Measurements from ENCODE around the gene FRG2. TPM values are rescaled to one million over a fixed set of nuclear protein-coding genes. Genes with fewer than 3 reads are reported as not detected.
"Not testable (repeated sequence)": the region's sequence is repeated elsewhere in the genome, so short reads cannot be mapped to it uniquely, and the experiment has no call there.

Gene FRG2
- total RNA-seq (2014; rRNA removed) = not detected in 2 replicates
- not detected for polyA plus RNA-seq (2012)

- not testable (repeated sequence) for DNase-seq (ENCODE audit: low read depth)
Observed at GRCh38 chr4:190027156-190027555, at the start of gene FRG2. Gene FRG2, minus strand, starts transcription at chr4:190027256. Its CDS starts 52 bp downstream, at chr4:190027204.

- DNase-seq (ENCODE audit: low read depth) = not testable (repeated sequence)
Observed at GRCh38 chr4:190068351-190068750, 41.3 kb upstream of the FRG2 start.

- not testable (repeated sequence) for DNase-seq (ENCODE audit: low read depth)
Observed at GRCh38 chr4:190064805-190065204, 37.7 kb upstream of the FRG2 start.

GRCh38 chr4:190064342-190064741, 37.3 kb upstream of the FRG2 start, which contains the start of gene DBET:
Gene DBET, plus strand, starts transcription at chr4:190064502.
- DNase-seq (ENCODE audit: low read depth) = not testable (repeated sequence)

DNA sequence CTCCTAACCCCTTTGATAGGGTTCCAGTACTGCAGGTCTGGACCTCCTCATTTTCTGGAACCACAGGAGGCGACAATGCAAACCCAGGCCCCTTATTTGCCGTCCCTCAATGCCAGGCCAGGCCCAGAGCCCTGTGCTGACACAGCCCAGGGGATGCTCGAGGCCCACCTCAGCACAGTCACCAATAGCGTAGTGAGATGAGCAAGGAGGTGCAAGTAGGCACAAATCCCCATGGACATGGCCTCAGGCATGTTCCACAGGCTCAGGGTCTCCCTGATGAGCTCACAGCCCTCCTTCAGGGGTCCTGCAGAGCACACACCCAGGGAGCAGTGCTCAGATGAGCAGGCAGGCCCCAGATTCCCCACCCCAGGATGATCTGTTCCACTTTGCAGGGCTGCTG, 31.9 kb upstream of the FRG2 start:
- DNase-seq (ENCODE audit: low read depth) = not testable (repeated sequence)

DNA sequence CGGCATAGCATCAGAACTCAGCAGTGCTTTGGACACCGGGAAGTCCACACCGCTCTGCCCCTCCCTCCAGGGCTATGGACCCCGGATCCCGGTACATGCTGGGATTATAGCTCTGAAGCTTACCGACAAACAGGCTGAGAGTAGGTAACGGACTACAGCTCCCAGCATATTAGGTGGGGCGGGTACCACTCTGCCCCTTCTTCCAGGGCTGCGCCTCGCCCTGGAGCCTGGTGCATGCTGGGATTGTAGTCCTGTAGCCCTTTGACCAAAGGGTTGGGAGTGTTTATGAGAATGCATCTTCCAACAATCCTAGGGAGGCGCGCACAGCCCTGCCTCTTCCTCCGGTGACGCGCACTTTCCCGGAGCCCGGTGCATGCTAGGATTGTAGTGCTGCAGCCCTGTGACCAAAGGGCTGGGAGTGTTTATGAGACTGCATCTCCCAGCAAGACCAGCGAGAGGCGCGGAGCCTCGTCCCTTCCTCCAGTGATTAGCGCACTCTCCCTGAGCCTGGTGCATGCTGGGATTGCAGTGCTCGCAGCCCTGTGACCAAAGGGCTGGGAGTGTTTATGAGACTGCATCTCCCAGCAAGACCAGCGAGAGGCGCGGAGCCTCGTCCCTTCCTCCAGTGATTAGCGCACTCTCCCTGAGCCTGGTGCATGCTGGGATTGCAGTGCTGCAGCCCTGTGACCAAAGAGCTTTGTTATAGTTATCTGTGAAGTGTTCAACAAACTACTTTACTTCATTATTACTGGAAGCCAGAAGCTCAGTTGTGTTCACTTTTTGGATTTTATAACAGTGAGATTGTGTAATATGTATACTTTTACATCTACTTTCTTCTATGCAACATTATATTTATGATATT, 22.6 kb upstream of the FRG2 start:
- DNase-seq (ENCODE audit: low read depth) = not testable (repeated sequence)

DNA sequence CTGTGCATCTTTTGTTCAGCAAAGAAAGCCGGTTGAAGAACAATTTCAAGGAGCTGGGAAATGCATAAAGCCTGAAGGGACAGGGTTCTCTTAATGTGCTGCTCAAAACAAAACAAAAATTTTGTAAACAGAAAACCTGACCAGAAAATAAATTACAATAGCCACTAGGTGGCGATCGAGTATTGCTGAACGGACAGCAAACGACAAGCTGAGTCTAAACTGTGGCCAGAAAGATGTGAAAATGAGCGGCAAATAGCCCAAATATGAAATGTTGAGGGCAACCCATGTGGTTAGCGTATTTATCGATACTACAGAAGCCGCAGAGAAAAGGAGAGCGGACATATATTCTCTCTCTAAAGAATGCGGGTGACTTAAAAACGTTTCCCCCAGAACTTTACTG, 20.6 kb upstream of the FRG2 start:
- DNase-seq (ENCODE audit: low read depth) = not testable (repeated sequence)

DNA sequence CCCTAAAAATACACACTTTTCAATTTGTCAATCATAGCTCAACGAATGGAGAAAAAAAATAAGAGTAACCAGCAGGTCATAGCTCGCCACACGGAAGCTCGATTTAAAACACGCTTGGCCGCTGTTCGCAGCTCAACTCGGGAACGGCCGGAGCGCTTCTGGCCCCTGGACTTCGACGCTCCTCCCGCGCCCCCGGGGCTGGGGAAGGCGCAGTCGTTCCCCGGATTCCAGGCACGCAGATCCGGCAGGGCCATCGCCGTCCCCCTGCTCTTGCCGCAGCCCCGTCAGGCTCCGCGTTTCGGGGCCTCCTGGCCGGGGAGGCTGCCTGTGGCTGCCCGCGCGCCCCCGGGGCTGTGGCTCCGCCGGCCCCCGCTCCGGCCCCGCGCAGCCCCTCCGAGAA, 13.8 kb upstream of the FRG2 start:
- DNase-seq (ENCODE audit: low read depth) = not testable (repeated sequence)

GRCh38 chr4:190037704-190038388, 10.8 kb upstream of the FRG2 start:
- not testable (repeated sequence) for DNase-seq (ENCODE audit: low read depth)

GRCh38 chr4:190031264-190031663, 4.2 kb upstream of the FRG2 start:
- DNase-seq (ENCODE audit: low read depth) = not testable (repeated sequence)

GRCh38 chr4:190022614-190023281, 4.3 kb downstream of the FRG2 start:
- DNase-seq (ENCODE audit: low read depth) = not testable (repeated sequence)

GRCh38 chr4:190021973-190022372, 5.1 kb downstream of the FRG2 start:
- not testable (repeated sequence) for DNase-seq (ENCODE audit: low read depth)

- DNase-seq (ENCODE audit: low read depth) = no peak
Observed at GRCh38 chr4:190020790-190021717, 6.0 kb downstream of the FRG2 start.

DNA sequence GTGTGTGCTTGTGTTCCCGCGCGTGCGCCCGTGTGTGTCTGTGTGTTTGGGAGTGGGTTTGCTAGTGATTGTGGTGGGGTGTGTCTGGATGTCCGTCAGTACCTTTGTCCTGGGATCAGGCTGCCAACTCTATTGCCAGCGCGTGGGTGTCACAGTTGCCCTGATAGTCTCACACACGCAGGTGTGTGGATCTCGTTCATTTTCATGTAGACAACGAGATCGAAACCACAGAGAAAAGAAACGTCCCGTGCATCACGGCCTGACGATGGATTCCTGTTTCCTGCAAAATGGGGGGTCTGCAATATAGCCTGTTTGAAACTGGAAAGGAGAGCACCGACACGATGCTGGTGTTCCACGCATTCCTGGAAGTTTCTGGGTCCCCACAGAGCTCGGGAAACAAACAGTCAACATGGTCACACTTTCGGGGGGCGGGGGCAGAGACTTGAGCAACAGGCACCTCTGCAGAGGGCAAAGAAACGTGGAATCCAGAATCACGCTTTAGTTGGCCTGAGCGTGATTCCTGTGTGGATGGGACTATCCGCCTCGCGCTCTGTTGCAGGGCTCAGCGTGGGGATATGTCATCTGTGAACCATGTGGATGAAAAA, 7.1 kb downstream of the FRG2 start:
- DNase-seq (ENCODE audit: low read depth) = not testable (repeated sequence)

DNA sequence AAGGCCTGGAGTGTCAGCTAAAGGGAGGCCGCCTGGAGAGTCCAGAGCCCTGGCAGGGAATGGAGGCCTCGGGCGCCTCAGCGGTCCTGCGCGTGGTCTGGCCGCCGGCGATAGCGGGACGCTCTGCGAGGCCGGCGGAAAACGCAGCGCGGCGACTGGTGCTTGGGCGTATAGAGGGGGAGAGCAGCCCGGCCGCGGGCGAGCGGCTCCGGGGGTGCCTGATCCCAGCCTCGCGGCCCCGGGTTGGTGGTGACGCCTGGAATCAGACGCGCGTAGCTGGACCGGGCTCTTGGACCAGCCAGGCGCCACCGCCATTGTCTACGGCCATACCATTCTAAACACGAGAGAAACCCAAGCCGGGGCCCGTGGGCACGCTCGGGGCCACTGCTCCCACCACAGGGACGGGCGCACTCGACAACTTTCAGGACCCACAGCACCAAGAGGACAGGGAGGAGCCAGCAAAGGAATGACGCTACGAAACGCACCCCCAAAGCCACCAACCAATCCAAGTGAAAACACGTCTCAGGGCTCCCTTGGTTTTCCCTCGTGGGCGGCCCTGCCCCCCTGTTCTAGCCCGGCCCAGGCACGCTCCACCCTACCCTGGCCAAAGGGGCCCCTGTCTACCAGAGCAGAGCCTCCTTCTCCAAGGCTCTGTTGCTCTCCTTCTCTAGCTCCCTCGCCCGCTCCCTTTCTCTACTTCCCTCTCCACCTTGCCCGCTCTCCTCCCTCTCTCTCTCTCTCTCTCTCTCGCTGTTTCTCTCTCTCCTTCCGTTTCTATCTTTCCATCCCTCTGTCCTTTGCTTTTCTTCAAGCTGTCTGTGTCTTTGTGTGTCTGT, 7.8 kb downstream of the FRG2 start:
- DNase-seq (ENCODE audit: low read depth) = no peak

DNA sequence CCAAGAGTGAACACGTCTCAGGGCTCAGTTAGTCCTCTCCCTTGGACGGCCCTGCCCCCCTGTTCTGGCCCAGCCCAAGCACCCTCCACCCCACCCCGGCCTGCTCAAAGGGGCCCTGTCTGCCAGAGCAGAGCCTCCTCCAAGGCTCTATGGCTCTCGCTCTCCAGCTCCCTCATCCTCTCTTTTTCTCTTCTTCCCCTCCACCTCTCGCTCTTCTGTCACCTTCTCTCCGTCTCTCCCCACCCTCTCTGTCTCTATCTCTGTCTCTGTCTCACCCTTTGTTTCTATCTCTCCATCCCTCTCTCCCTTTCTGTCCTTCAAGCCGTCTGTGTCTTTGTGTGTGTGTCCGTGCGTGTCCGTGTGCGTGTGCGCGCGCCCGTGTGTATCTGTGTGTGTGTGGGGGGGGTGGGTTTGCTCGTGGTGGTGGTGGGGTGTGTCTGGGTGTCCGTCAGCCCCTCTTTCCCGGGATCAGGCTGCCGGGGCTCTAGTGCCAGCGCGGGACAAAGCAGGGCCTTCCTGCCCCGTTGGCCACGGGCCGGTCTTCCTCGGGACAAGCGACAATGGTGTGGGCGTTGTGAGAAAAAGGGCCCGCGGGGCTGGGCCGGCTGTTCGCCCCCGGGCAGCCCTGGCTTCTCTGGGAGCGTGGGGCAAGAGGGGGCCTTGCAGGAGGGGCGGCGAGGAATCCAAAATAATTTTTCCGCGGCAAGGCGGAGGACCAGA, 8.7 kb downstream of the FRG2 start:
- DNase-seq (ENCODE audit: low read depth) = no peak

DNA sequence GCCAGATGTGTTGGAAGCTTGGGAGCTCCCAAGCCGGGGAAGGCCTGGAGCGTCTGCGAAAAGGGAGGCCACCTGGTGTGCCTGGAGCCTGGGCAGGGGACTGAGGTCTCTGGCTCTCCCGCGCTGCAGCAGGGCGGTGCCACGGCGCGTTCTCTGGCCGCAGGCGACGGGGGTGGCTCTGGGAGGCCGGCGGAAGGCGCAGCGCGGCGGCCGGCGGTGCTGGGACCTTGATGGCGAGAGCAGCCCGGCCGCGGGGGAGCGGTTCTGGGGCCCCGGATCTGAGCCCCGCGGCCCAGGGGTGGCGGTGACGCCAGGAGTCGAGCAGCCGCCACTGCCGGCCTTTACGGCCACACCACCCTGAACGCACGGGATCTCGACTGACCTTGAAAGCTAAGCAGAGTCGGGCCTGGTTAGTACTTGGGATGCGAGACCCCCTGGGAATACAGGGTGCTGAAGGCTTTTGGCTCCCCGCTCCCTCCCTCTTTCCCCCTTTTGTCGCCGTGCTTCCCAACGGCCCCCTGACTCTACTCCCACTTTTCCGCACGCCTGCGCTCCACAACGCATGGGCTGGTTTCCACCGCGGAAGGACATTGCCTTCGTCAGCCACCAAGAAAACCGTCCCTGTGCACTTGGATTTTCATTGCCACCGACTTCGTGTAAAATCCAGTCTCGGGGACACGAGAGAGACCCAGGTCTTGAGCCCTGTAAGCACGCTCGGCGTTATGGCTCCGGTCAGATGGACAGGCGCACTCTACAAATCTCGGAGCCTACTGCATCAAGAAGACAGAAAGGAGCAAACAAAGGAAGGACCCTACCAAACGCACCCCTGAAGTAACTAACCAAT, 9.5 kb downstream of the FRG2 start:
- no peak for DNase-seq (ENCODE audit: low read depth)

Measured in LHCN-M2 (cell line).